ENCODE results near the gene VSNL1. TPM values are rescaled to one million over a fixed set of nuclear protein-coding genes. Genes with fewer than 3 reads are reported as not detected.

VSNL1 gene
- total RNA-seq, 1 experiment from 2014 or later, result 2.1 TPM

- no peak for DNase-seq (ENCODE audit: low read depth)
Measured at GRCh38 chr2:17614174-17614930, 73.9 kb downstream of the VSNL1 start.

GRCh38 chr2:17615147-17615546, 74.7 kb downstream of the VSNL1 start:
- DNase-seq (ENCODE audit: low read depth), result no peak

GRCh38 chr2:17615728-17616351, 75.3 kb downstream of the VSNL1 start:
- DNase-seq (ENCODE audit: low read depth), result peak; percentile 81

GRCh38 chr2:17616405-17616804, 75.9 kb downstream of the VSNL1 start:
- no peak for DNase-seq (ENCODE audit: low read depth)

- no peak for DNase-seq (ENCODE audit: low read depth)
Measured at GRCh38 chr2:17617516-17617915, 77.0 kb downstream of the VSNL1 start.

GRCh38 chr2:17617955-17618354, 77.5 kb downstream of the VSNL1 start:
- no peak for DNase-seq (ENCODE audit: low read depth)

GRCh38 chr2:17620280-17620679, 79.8 kb downstream of the VSNL1 start:
- peak; percentile 80 for DNase-seq (ENCODE audit: low read depth)

- DNase-seq (ENCODE audit: low read depth), result no peak
Measured at GRCh38 chr2:17620841-17621240, 80.3 kb downstream of the VSNL1 start.

GRCh38 chr2:17621781-17622180, 81.3 kb downstream of the VSNL1 start:
- DNase-seq (ENCODE audit: low read depth), result peak; percentile 68

GRCh38 chr2:17625446-17625845, 85.0 kb downstream of the VSNL1 start:
- no peak for DNase-seq (ENCODE audit: low read depth)

- peak; percentile 60 for DNase-seq (ENCODE audit: low read depth)
Measured at GRCh38 chr2:17626986-17627385, 86.5 kb downstream of the VSNL1 start.

- DNase-seq (ENCODE audit: low read depth), result peak; percentile 35
Measured at GRCh38 chr2:17627434-17627833, 86.9 kb downstream of the VSNL1 start.

GRCh38 chr2:17628349-17629261, 88.1 kb downstream of the VSNL1 start:
- DNase-seq (ENCODE audit: low read depth), result peak; percentile 18

GRCh38 chr2:17630089-17630488, 89.6 kb downstream of the VSNL1 start:
- no peak for DNase-seq (ENCODE audit: low read depth)

- no peak for DNase-seq (ENCODE audit: low read depth)
Measured at GRCh38 chr2:17634997-17635396, 94.5 kb downstream of the VSNL1 start.

- no peak for DNase-seq (ENCODE audit: low read depth)
Measured at GRCh38 chr2:17636257-17636656, 95.8 kb downstream of the VSNL1 start.

GRCh38 chr2:17637131-17637906, 96.8 kb downstream of the VSNL1 start:
- DNase-seq (ENCODE audit: low read depth), result no peak

- DNase-seq (ENCODE audit: low read depth), result no peak
Measured at GRCh38 chr2:17638196-17638743, 97.8 kb downstream of the VSNL1 start.

GRCh38 chr2:17640406-17640805, 99.9 kb downstream of the VSNL1 start:
- no peak for DNase-seq (ENCODE audit: low read depth)

GRCh38 chr2:17643031-17643615, 102.6 kb downstream of the VSNL1 start:
- DNase-seq (ENCODE audit: low read depth), result peak; percentile 90
